GM12892 (cell line): ENCODE measurements around the gene CRYL1.

Source experiments
- POLR2A ChIP-seq: IDR thresholded peaks from 2 replicates; pipeline ENCODE4 v1.6.1; 2011; ENCODE audit warnings: low read depth, low read length, control low read depth
- POLR2AphosphoS5 ChIP-seq: IDR thresholded peaks from 2 replicates; pipeline ENCODE4 v1.6.1; 2011; ENCODE audit warnings: low read depth, low read length, control low read depth
- TAF1 ChIP-seq: IDR thresholded peaks from 2 replicates; pipeline ENCODE4 v1.6.1; 2011; ENCODE audit warnings: low read depth, mild to moderate bottlenecking, control low read depth, low read length, borderline replicate concordance

GRCh38 chr13:20378721-20379120 is 146.9 kb downstream of the CRYL1 start:
- TF ChIP-seq POLR2A (no peak), POLR2AphosphoS5 (no peak), TAF1 (no peak)
